Vagina (tissue), 2 donors: Measurements from ENCODE around the gene JAG1.

Experiments
- POLR2A ChIP-seq, 2 donors: fragments of 450-650 bp; IDR thresholded peaks; one replicate each; pipeline ENCODE4 v1.6.1; 2017; ENCODE audit warnings: antibody characterized with exemption in 2 of 2, mild to moderate bottlenecking in 2 of 2, moderate library complexity in 2 of 2
- TF ChIP-seq, protein P1 (sequence below), 3 experiments: fragments of 450-650 bp in 2 of 3; fragments of 200-600 bp in 1 of 3; sonication (generic) in 1 of 3; IDR thresholded peaks; one replicate each; pipeline ENCODE4 v1.5.1; 2017 to 2019; ENCODE audit warnings: antibody characterized with exemption in 3 of 3, mild to moderate bottlenecking in 2 of 3, moderate library complexity in 2 of 3

DNA sequence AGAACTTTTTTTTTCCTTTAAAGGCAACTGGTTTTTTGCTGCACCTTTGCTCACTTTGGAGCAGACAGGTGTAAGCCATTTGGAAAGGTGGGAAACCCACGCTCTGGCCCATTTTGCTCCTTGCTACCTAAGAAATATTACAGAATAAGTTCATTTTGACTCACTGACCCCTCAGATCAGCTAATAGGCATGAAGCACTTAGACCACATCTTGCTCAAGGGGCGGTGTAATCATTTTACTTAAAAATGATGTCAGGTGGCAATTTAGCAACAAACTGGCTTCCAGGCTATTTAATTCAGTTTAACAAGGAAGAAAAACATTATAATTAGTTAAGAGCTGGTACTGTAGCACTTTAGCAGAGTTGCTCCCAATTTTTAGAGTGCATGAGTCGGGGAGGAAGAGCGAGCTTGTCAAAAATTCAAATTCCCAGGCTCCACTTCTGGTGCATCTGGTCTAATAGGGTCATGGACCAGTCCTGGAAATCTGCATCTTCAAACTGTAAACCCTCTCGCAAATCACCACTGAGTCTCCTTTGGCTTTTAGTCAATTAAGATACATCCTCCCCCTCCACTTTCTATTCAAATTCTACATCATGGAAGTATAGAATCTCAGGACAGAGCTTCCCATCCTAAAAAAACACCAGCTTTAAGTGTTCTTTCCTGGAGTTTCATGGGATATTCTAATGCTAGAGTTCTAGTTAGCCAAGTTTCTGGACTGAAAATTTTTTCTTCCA, 38.2 kb downstream of the JAG1 start:
- TF ChIP-seq, protein P1, sequence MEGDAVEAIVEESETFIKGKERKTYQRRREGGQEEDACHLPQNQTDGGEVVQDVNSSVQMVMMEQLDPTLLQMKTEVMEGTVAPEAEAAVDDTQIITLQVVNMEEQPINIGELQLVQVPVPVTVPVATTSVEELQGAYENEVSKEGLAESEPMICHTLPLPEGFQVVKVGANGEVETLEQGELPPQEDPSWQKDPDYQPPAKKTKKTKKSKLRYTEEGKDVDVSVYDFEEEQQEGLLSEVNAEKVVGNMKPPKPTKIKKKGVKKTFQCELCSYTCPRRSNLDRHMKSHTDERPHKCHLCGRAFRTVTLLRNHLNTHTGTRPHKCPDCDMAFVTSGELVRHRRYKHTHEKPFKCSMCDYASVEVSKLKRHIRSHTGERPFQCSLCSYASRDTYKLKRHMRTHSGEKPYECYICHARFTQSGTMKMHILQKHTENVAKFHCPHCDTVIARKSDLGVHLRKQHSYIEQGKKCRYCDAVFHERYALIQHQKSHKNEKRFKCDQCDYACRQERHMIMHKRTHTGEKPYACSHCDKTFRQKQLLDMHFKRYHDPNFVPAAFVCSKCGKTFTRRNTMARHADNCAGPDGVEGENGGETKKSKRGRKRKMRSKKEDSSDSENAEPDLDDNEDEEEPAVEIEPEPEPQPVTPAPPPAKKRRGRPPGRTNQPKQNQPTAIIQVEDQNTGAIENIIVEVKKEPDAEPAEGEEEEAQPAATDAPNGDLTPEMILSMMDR (IDR thresholded peaks at IDR 0.05), result no peak
- TF ChIP-seq POLR2A (IDR thresholded peaks at IDR 0.05), result no peak
